SU-DHL-6 (cell line): ENCODE measurements around the gene FOXK1.
A peak's percentile ranks its signal among the peaks of the same experiment; 100 is the strongest.
"Not testable (repeated sequence)": the region's sequence is repeated elsewhere in the genome, so short reads cannot be mapped to it uniquely, and the experiment has no call there.

ENCODE experiments used
- H2AFZ ChIP-seq: fragments of 200-600 bp; sonication (generic); 2 replicates; pipeline ENCODE4 v1.6.1; 2014; ENCODE audit warnings: low read depth, mild to moderate bottlenecking, moderate library complexity, mixed read lengths, antibody characterized with exemption, low read length; ENCODE audit not compliant: severe bottlenecking
- H3F3A ChIP-seq: fragments of 200-600 bp; shearing (Covaris generic); 2 replicates; pipeline ENCODE4 v1.6.0; 2016; ENCODE audit warnings: antibody characterized with exemption, mild to moderate bottlenecking; ENCODE audit not compliant: insufficient read depth
- H3K27ac ChIP-seq: fragments of 200-600 bp; sonication (generic); 2 replicates; pipeline ENCODE4 v1.5.1; 2016; ENCODE audit warnings: low read depth, mild to moderate bottlenecking, low read length, moderate library complexity, mixed read lengths
- H3K27me3 ChIP-seq: fragments of 200-600 bp; sonication (generic), shearing (Covaris generic); 2 replicates; pipeline ENCODE4 v1.6.0; 2014; ENCODE audit warnings: mild to moderate bottlenecking, low read length
- H3K36me3 ChIP-seq: fragments of 200-600 bp; sonication (generic); 2 replicates; pipeline ENCODE4 v1.6.1; 2014; ENCODE audit warnings: mild to moderate bottlenecking, low read length, mixed read lengths
- H3K4me2 ChIP-seq: fragments of 300-600, 200-600 bp; shearing (Covaris generic), sonication (generic); 2 replicates; pipeline ENCODE4 v1.6.0; 2014; ENCODE audit warnings: low read length, low read depth, mild to moderate bottlenecking; ENCODE audit not compliant: poor library complexity, severe bottlenecking
- H3K4me3 ChIP-seq: fragments of 200-600 bp; sonication (generic); 2 replicates; pipeline ENCODE4 v1.5.1; 2014; ENCODE audit warnings: antibody characterized with exemption, low read length, mild to moderate bottlenecking, mixed read lengths; ENCODE audit not compliant: insufficient read depth, poor library complexity, severe bottlenecking
- H3K79me2 ChIP-seq: fragments of 200-600 bp; sonication (generic); 2 replicates; pipeline ENCODE4 v1.6.1; 2014; ENCODE audit warnings: mild to moderate bottlenecking, low read length, moderate library complexity; ENCODE audit not compliant: insufficient read depth
- H3K9ac ChIP-seq: fragments of 200-600 bp; sonication (generic); 2 replicates; pipeline ENCODE4 v1.7.0; 2014; ENCODE audit warnings: mild to moderate bottlenecking, low read length
- H3K9me2 ChIP-seq: fragments of 200-600 bp; sonication (generic); replicated peaks from 2 replicates; pipeline ENCODE4 v1.6.1; 2014; ENCODE audit warnings: low read length; ENCODE audit not compliant: insufficient read depth
- H3K9me3 ChIP-seq: fragments of 200-600 bp; sonication (generic); 2 replicates; pipeline ENCODE4 v1.6.1; 2014; ENCODE audit warnings: low read length, mixed read lengths; ENCODE audit not compliant: insufficient read depth
- H4K20me1 ChIP-seq: fragments of 200-600 bp; sonication (generic); 2 replicates; pipeline ENCODE4 v1.6.1; 2014; ENCODE audit warnings: low read depth, mild to moderate bottlenecking, antibody characterized with exemption, low read length, moderate library complexity, mixed read lengths
- EZH2phosphoT487 ChIP-seq: fragments of 200-600 bp; sonication (generic), shearing (Covaris generic); conservative IDR thresholded peaks from 2 replicates; pipeline ENCODE4 v1.6.1; 2018; ENCODE audit warnings: mild to moderate bottlenecking, antibody characterized with exemption, low read length, moderate library complexity, mixed read lengths
- TF ChIP-seq, protein P1 (sequence below): fragments of 200-600 bp; sonication (generic); IDR thresholded peaks from one replicate; pipeline ENCODE4 v1.5.1; 2017; ENCODE audit warnings: antibody characterized with exemption, mild to moderate bottlenecking, low read length, moderate library complexity; ENCODE audit not compliant: insufficient read depth, poor library complexity, severe bottlenecking

FOXK1 gene

DNA sequence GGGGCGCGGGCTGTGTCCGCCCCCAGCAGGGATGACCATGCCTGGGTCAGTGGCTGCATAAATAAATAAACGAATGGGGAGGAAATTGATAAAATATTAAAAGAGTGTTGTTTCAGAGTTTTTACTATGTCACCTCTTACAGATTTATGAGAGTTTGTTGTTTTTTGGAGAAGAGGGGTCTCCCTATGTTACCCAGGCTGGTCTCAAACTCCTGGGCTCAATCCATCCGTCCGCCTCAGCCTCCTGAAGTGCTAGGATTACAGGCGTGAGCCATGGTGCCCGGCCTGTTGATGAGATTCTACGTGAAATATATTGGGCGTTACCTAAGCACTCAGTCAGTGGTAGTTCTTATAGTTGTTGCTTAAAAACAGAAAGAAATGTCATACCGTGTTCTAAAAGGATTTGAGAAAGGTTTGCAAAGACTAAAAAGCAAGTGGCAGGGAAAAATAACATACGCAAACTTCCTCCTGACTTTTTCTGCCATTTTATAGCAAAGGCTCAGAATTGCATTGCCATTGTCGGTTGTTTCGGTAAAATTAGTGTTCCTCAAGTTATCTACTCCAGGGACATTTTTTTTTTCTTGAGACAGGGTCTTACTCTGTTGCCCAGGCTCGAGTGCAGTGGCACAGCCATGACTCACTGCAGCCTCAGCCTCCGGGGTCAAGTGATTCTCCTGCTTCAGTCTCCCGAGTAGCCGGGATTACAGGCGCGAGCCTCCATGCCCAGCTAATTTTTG lies 39.5 kb upstream of the FOXK1 start:
- H3K9ac ChIP-seq, result peak overlapping the region; percentile 65
- H3K4me3 ChIP-seq, result peak overlapping the region; percentile 73
- no peaks in the 10 kb centered on the region for H3K9me2 ChIP-seq
- H3K4me2 ChIP-seq, result peak overlapping the region; percentile 67
- TF ChIP-seq, protein P1, sequence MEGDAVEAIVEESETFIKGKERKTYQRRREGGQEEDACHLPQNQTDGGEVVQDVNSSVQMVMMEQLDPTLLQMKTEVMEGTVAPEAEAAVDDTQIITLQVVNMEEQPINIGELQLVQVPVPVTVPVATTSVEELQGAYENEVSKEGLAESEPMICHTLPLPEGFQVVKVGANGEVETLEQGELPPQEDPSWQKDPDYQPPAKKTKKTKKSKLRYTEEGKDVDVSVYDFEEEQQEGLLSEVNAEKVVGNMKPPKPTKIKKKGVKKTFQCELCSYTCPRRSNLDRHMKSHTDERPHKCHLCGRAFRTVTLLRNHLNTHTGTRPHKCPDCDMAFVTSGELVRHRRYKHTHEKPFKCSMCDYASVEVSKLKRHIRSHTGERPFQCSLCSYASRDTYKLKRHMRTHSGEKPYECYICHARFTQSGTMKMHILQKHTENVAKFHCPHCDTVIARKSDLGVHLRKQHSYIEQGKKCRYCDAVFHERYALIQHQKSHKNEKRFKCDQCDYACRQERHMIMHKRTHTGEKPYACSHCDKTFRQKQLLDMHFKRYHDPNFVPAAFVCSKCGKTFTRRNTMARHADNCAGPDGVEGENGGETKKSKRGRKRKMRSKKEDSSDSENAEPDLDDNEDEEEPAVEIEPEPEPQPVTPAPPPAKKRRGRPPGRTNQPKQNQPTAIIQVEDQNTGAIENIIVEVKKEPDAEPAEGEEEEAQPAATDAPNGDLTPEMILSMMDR, result no peak
- no peak for TF ChIP-seq EZH2phosphoT487
- H3K27me3 ChIP-seq, result no peaks in the 10 kb centered on the region
- no peaks in the 10 kb centered on the region for H3F3A ChIP-seq
- H3K79me2 ChIP-seq, result no peaks in the 10 kb centered on the region
- H3K27ac ChIP-seq, result peak overlapping the region; percentile 53
- no peaks in the 10 kb centered on the region for H3K9me3 ChIP-seq
- H4K20me1 ChIP-seq, result no peaks in the 10 kb centered on the region
- no peaks in the 10 kb centered on the region for H3K36me3 ChIP-seq
- peak overlapping the region; percentile 89 for H2AFZ ChIP-seq

DNA sequence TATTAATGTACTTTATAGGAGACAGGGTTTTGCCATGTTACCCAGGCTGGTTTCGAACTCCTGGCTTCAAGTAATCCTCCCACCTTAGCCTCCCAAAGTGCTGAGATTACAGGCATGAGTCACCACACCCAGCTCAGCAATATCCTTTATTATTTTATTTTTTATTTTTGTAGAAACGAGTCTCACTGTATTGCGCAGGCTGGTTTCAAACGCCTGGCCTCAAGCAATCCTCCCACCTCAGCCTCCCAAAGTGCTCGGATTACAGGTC lies 39.0 kb upstream of the FOXK1 start:
- not testable (repeated sequence) for H3K36me3 ChIP-seq, H3F3A ChIP-seq, H4K20me1 ChIP-seq, H3K9me3 ChIP-seq, H3K4me2 ChIP-seq, H2AFZ ChIP-seq, H3K79me2 ChIP-seq, H3K4me3 ChIP-seq, H3K9me2 ChIP-seq, H3K9ac ChIP-seq, H3K27ac ChIP-seq, H3K27me3 ChIP-seq

DNA sequence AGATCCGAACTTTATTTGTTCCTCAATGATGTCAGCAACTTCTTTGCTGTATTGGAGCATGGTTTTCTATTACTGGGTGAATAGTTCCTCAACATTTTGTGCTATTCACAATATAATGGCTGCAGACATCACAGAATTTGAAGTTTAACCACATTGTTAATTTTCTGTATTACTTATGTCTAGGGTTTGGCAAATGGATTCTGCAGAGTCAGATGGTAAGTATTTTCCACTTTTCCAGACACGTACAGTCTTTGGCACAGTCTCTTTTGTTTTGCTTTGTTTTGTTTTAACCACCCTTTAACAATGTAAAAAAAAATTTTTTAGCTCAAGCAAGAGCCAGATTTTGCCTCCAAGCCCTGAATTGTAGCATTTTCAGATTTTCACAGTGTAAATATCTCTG lies 36.8 kb upstream of the FOXK1 start:
- Histone ChIP-seq H3K4me2 (no peak overlapping the region), H4K20me1 (no peaks in the 10 kb centered on the region), H3K27me3 (no peaks in the 10 kb centered on the region), H3K27ac (no peak overlapping the region), H3K79me2 (no peaks in the 10 kb centered on the region), H2AFZ (no peak overlapping the region), H3K9me2 (no peaks in the 10 kb centered on the region), H3K36me3 (no peaks in the 10 kb centered on the region), H3K4me3 (no peak overlapping the region), H3F3A (no peaks in the 10 kb centered on the region), H3K9ac (no peak overlapping the region), H3K9me3 (no peaks in the 10 kb centered on the region)
- no peak for TF ChIP-seq EZH2phosphoT487
- TF ChIP-seq, protein P1, result no peak

DNA sequence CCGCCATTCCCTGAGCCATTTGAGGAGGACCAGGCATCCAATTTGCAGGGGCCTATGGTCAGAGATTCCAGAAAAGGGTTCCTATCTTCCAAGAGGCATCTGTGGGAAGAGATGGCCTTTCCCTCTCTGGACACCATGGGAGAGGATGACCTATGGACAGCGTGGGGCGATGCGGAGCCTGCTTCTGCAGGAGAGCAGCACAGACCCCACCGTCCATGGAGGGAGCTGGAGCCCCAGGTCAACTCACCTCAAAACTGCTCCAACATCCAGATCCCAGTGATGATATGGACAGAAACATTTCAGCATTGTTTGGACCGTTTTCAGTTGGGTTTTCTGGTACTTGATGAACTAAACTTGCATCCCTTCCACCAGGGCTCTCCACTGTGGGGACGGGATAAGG lies 34.0 kb upstream of the FOXK1 start:
- Histone ChIP-seq H3K27ac (no peak overlapping the region), H3K9me3 (no peaks in the 10 kb centered on the region), H3K4me3 (no peak overlapping the region), H3K9ac (no peak overlapping the region), H3K79me2 (no peaks in the 10 kb centered on the region), H3K9me2 (no peaks in the 10 kb centered on the region), H2AFZ (no peak overlapping the region), H3K4me2 (no peak overlapping the region), H4K20me1 (no peaks in the 10 kb centered on the region), H3F3A (no peaks in the 10 kb centered on the region), H3K27me3 (no peaks in the 10 kb centered on the region), H3K36me3 (no peaks in the 10 kb centered on the region)
- TF ChIP-seq EZH2phosphoT487, result no peak
- TF ChIP-seq, protein P1, result no peak
